ENCODE data around the gene TSPAN1. TPM values are rescaled to one million over a fixed set of nuclear protein-coding genes. Genes with fewer than 3 reads are reported as not detected.

TSPAN1 gene
- total RNA-seq: 1,000 to 10,000 TPM in 2 of 3 donors, 100 to 1,000 TPM in 1; 723 to 1,819 (median 1,586) TPM
- long read RNA-seq, donor 1, partial matches to known transcripts: 514 of 582 reads
- long read RNA-seq, donor 1, other reads (novel, unspliced or antisense): 67 of 582 reads
- long read RNA-seq, donor 2, transcript TSPAN1-204 (3 exons, 590 nt): major isoform, 6 of 1,905 reads
- long read RNA-seq, donor 2, partial matches to known transcripts: 1,646 of 1,905 reads
- long read RNA-seq, donor 2, other reads (novel, unspliced or antisense): 252 of 1,905 reads

- DNase-seq (no peak), ATAC-seq (no peak)
- Histone ChIP-seq H3K36me3 (ENCODE audit: low read depth) (no peaks in the 10 kb centered on the region), H3K9me3 (no peaks in the 10 kb centered on the region), H3K4me3 (no peak within 1 kb of the TSS), H3K4me1 (ENCODE audit: low read depth) (peaks cover 3% of the 10 kb centered on the region)
- intact Hi-C loops (cut with DNase I, micrococcal nuclease): no loop called here
- TF ChIP-seq, protein P1, sequence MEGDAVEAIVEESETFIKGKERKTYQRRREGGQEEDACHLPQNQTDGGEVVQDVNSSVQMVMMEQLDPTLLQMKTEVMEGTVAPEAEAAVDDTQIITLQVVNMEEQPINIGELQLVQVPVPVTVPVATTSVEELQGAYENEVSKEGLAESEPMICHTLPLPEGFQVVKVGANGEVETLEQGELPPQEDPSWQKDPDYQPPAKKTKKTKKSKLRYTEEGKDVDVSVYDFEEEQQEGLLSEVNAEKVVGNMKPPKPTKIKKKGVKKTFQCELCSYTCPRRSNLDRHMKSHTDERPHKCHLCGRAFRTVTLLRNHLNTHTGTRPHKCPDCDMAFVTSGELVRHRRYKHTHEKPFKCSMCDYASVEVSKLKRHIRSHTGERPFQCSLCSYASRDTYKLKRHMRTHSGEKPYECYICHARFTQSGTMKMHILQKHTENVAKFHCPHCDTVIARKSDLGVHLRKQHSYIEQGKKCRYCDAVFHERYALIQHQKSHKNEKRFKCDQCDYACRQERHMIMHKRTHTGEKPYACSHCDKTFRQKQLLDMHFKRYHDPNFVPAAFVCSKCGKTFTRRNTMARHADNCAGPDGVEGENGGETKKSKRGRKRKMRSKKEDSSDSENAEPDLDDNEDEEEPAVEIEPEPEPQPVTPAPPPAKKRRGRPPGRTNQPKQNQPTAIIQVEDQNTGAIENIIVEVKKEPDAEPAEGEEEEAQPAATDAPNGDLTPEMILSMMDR (IDR thresholded peaks at IDR 0.05): no peak
Measured at GRCh38 chr1:46174448-46175231, at the start of gene TSPAN1. Gene TSPAN1 (plus strand): TSS chr1:46175087. CDS start chr1:46181108, 6,021 bp downstream.

GRCh38 chr1:46128344-46128743 lies 46.5 kb upstream of the TSPAN1 start:
- H3K4me1 ChIP-seq (ENCODE audit: low read depth): no peaks in the 10 kb centered on the region
- DNase-seq (no peak), ATAC-seq (no peak)
- TF ChIP-seq, protein P1 (IDR thresholded peaks at IDR 0.05): no peak
- no peaks in the 10 kb centered on the region for H3K9me3 ChIP-seq
- no peaks in the 10 kb centered on the region for H3K36me3 ChIP-seq (ENCODE audit: low read depth)
- H3K4me3 ChIP-seq: no peak overlapping the region
- intact Hi-C loops (cut with DNase I, micrococcal nuclease): no loop called here

DNA sequence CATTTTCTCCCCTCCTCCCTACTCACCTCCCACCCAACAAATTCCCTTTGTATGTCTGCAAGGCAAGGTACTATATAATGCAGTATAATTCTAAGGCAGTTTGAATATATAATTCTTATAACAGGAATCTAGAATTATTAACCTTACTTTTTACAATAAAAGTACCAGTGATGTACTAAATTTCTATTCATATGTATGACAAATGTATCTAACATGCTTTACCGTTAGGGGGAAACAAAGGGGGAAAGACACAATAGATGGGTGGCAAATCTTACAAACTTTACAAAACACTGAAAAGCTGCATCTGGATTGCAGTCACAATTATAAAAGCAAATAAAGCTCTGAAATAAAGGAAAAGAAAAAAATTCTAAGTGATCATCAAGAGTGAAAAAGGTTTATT lies 44.8 kb upstream of the TSPAN1 start:
- TF ChIP-seq, protein P1 (IDR thresholded peaks at IDR 0.05): no peak
- ATAC-seq (no peak), DNase-seq (no peak)
- no peaks in the 10 kb centered on the region for H3K9me3 ChIP-seq
- intact Hi-C loops (cut with DNase I, micrococcal nuclease): no loop called here
- no peak overlapping the region for H3K4me3 ChIP-seq
- H3K4me1 ChIP-seq (ENCODE audit: low read depth): peaks cover 5% of the 10 kb centered on the region
- no peaks in the 10 kb centered on the region for H3K36me3 ChIP-seq (ENCODE audit: low read depth)

- H3K9me3 ChIP-seq: no peaks in the 10 kb centered on the region
- intact Hi-C loops (cut with DNase I, micrococcal nuclease): no loop called here
- TF ChIP-seq, protein P1 (IDR thresholded peaks at IDR 0.05): no peak
- no peak overlapping the region for H3K4me3 ChIP-seq
- ATAC-seq (no peak), DNase-seq (no peak)
- no peaks in the 10 kb centered on the region for H3K36me3 ChIP-seq (ENCODE audit: low read depth)
- peaks cover 5% of the 10 kb centered on the region for H3K4me1 ChIP-seq (ENCODE audit: low read depth)
Measured at GRCh38 chr1:46130606-46131005, 44.3 kb upstream of the TSPAN1 start.

GRCh38 chr1:46131093-46131492 lies 43.8 kb upstream of the TSPAN1 start:
- no peak for ATAC-seq
- TF ChIP-seq, protein P1 (IDR thresholded peaks at IDR 0.05): no peak
- peaks cover 5% of the 10 kb centered on the region for H3K4me1 ChIP-seq (ENCODE audit: low read depth)
- intact Hi-C loops (cut with DNase I, micrococcal nuclease): no loop called here
- no peaks in the 10 kb centered on the region for H3K36me3 ChIP-seq (ENCODE audit: low read depth)
- no peak overlapping the region for H3K4me3 ChIP-seq
- no peaks in the 10 kb centered on the region for H3K9me3 ChIP-seq
- no peak for DNase-seq

All from mucosa of descending colon (tissue), 3 donors.